Trophoblast cell (in vitro differentiated cells and primary cell): Measurements from ENCODE around the gene EMP2.

ENCODE experiments used
- DNase-seq, 2 donors: peaks; one replicate each; pipeline ENCODE4 v3.0.0-alpha.2; 2016
- H2AFZ ChIP-seq: 2 replicates; pipeline ENCODE4 v1.6.1; 2013; ENCODE audit warnings: low read length, moderate library complexity, mild to moderate bottlenecking; ENCODE audit not compliant: insufficient read depth, poor library complexity
- H2AK5ac ChIP-seq: 2 replicates; pipeline ENCODE4 v1.6.1; 2013; ENCODE audit warnings: mild to moderate bottlenecking, low read length
- H2BK120ac ChIP-seq: 2 replicates; pipeline ENCODE4 v1.6.1; 2013; ENCODE audit warnings: low read length, mild to moderate bottlenecking, moderate library complexity; ENCODE audit not compliant: insufficient read depth, poor library complexity
- H2BK12ac ChIP-seq: 2 replicates; pipeline ENCODE4 v1.6.1; 2013; ENCODE audit warnings: mild to moderate bottlenecking, low read length, moderate library complexity
- H2BK5ac ChIP-seq: 2 replicates; pipeline ENCODE4 v1.6.1; 2013; ENCODE audit warnings: low read length, low read depth, moderate library complexity, mild to moderate bottlenecking; ENCODE audit not compliant: poor library complexity
- H3K14ac ChIP-seq: 2 replicates; pipeline ENCODE4 v1.6.1; 2013; ENCODE audit warnings: mild to moderate bottlenecking, low read length
- H3K18ac ChIP-seq: 2 replicates; pipeline ENCODE4 v1.6.1; 2013; ENCODE audit warnings: mild to moderate bottlenecking, low read length
- H3K23ac ChIP-seq: 2 replicates; pipeline ENCODE4 v1.6.1; 2013; ENCODE audit warnings: low read length
- H3K27ac ChIP-seq: 2 replicates; pipeline ENCODE4 v1.5.1; 2013; ENCODE audit warnings: low read depth, mild to moderate bottlenecking, inconsistent platforms, low read length, moderate library complexity
- H3K27me3 ChIP-seq: 2 replicates; pipeline ENCODE4 v1.6.1; 2013; ENCODE audit warnings: inconsistent platforms, mild to moderate bottlenecking, low read length, moderate library complexity; ENCODE audit not compliant: insufficient read depth
- H3K36me3 ChIP-seq, 2 experiments: 1 replicate in 1 of 2; 2 replicates in 1 of 2; pipeline ENCODE4 v1.6.1; 2013; ENCODE audit warnings: low read length in 2 of 2, mild to moderate bottlenecking in 2 of 2, moderate library complexity in 1 of 2; ENCODE audit not compliant: insufficient read depth in 2 of 2, control insufficient read depth in 1 of 2
- H3K4ac ChIP-seq: 2 replicates; pipeline ENCODE4 v1.6.1; 2013; ENCODE audit warnings: low read depth, mild to moderate bottlenecking, low read length, moderate library complexity
- H3K4me1 ChIP-seq, 2 experiments: 1 replicate in 1 of 2; 2 replicates in 1 of 2; pipeline ENCODE4 v1.6.1; 2013; ENCODE audit warnings: low read length in 2 of 2, mild to moderate bottlenecking in 2 of 2, moderate library complexity in 1 of 2; ENCODE audit not compliant: insufficient read depth in 2 of 2, control insufficient read depth in 1 of 2
- H3K4me2 ChIP-seq: 2 replicates; pipeline ENCODE4 v1.6.1; 2013; ENCODE audit warnings: inconsistent platforms, mild to moderate bottlenecking, low read length, moderate library complexity
- H3K4me3 ChIP-seq: 2 replicates; pipeline ENCODE4 v1.5.1; 2013; ENCODE audit warnings: mild to moderate bottlenecking, low read depth, low read length, inconsistent platforms
- H3K79me1 ChIP-seq: one replicate; pipeline ENCODE4 v1.6.1; 2013; ENCODE audit warnings: low read length
- H3K79me2 ChIP-seq: 2 replicates; pipeline ENCODE4 v1.6.1; 2013; ENCODE audit warnings: low read length, mild to moderate bottlenecking; ENCODE audit not compliant: control insufficient read depth, insufficient read depth, poor library complexity
- H3K9ac ChIP-seq: 2 replicates; pipeline ENCODE4 v1.6.1; 2013; ENCODE audit warnings: mild to moderate bottlenecking, low read length
- H3K9me3 ChIP-seq: 2 replicates; pipeline ENCODE4 v1.6.1; 2013; ENCODE audit warnings: low read depth, mild to moderate bottlenecking, control low read depth, inconsistent platforms, low read length; ENCODE audit not compliant: insufficient read depth
- H4K12ac ChIP-seq: 2 replicates; pipeline ENCODE4 v1.6.1; 2013; ENCODE audit warnings: low read depth, mild to moderate bottlenecking, low read length, moderate library complexity
- H4K8ac ChIP-seq: 2 replicates; pipeline ENCODE4 v1.6.1; 2013; ENCODE audit warnings: low read depth, mild to moderate bottlenecking, low read length, moderate library complexity
- H4K91ac ChIP-seq: one replicate; pipeline ENCODE4 v1.6.1; 2013; ENCODE audit warnings: low read depth, mild to moderate bottlenecking, low read length, moderate library complexity
- WGBS: extraction: QIAGEN DNeasy Blood & Tissue Kit; methylation state at CpG from one replicate; pipeline ENCODE4 v1.1.7; 2013; ENCODE audit warnings: missing lambda C conversion rate; ENCODE audit not compliant: insufficient read length, insufficient coverage; ENCODE audit errors: extremely low coverage; 5-methylcytosine and 5-hydroxymethylcytosine counted together

EMP2 gene

DNA sequence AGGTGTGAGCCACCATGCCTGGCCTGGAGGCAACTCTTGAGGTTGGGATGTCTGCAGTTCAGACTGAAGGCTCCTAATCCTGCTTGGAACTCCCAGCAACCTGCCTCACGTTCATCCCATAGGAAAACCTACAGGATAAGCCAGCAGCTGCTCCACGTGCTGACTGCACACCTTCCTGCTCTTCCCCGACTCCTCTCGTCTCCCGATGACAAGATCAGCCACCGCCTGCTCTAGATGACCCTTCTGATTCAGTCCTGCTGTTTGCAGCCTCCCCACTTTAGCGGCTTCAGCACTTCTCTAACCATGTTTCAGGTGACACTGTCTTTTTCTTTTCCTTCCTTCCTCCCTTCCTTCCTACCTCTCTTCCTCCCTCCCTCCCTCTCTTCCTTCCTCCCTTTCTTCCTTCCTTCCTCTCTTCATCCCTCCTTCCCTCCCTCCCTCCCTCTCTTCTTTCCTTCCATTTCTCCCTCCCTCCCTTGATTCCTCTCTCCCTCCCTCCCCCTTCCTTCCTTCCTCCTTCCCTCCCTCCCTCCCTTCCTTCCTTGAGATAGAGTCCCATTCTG lies 61.8 kb downstream of the EMP2 start:
- no peak overlapping the region for H3K4me3 ChIP-seq
- DNase-seq = no peak
- H3K27me3 ChIP-seq = no peaks in the 10 kb centered on the region
- H2BK12ac ChIP-seq = no peak overlapping the region
- no peaks in the 10 kb centered on the region for H3K79me1 ChIP-seq
- no peak overlapping the region for H3K9ac ChIP-seq
- WGBS = no CpG with 5 or more reads among the region's 7 CpGs
- no peak overlapping the region for H3K4ac ChIP-seq
- H3K4me2 ChIP-seq = no peak overlapping the region
- no peak overlapping the region for H3K23ac ChIP-seq
- H3K27ac ChIP-seq = no peak overlapping the region
- H2BK120ac ChIP-seq = no peak overlapping the region
- H2AFZ ChIP-seq = no peak overlapping the region
- H2AK5ac ChIP-seq = no peak overlapping the region
- no peak overlapping the region for H2BK5ac ChIP-seq
- H3K18ac ChIP-seq = no peak overlapping the region
- H3K79me2 ChIP-seq = no peaks in the 10 kb centered on the region
- no peaks in the 10 kb centered on the region for H3K36me3 ChIP-seq
- H4K91ac ChIP-seq = no peak overlapping the region
- no peak overlapping the region for H3K14ac ChIP-seq
- no peaks in the 10 kb centered on the region for H3K4me1 ChIP-seq
- H4K12ac ChIP-seq = no peak overlapping the region
- no peaks in the 10 kb centered on the region for H3K9me3 ChIP-seq
- no peak overlapping the region for H4K8ac ChIP-seq

DNA sequence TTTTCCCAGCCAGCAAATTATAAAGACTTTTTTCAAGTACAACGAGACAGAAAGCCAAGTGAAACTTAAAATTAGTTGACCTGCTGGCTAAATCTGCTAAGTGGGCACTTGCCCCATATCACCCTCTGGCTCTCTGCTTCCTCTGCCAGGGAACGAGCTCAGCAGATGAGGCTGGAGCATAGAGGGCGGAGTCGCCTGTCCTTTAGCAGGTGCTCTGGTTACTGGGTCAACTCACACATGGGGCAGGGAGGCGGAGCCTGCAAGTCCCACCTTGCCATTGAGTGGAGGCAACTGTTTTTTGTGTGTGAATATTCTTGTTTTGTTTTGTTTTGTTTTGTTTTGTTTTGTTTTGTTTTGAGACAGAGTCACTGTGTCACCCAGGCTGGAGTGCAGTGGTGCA lies 62.5 kb downstream of the EMP2 start:
- Histone ChIP-seq H4K12ac (no peak overlapping the region), H3K79me1 (no peaks in the 10 kb centered on the region), H2AFZ (no peak overlapping the region), H3K4me3 (no peak overlapping the region), H3K23ac (no peak overlapping the region), H3K4me2 (no peak overlapping the region), H3K27ac (no peak overlapping the region), H3K18ac (no peak overlapping the region), H3K27me3 (no peaks in the 10 kb centered on the region), H3K79me2 (no peaks in the 10 kb centered on the region), H4K8ac (no peak overlapping the region), H3K36me3 (no peaks in the 10 kb centered on the region), H3K9ac (peak overlapping the region; percentile 50), H2BK5ac (no peak overlapping the region), H2AK5ac (no peak overlapping the region), H2BK12ac (no peak overlapping the region), H3K4me1 (no peaks in the 10 kb centered on the region), H4K91ac (no peak overlapping the region), H2BK120ac (no peak overlapping the region), H3K14ac (no peak overlapping the region), H3K9me3 (no peaks in the 10 kb centered on the region), H3K4ac (no peak overlapping the region)
- DNase-seq = no peak
- WGBS = no CpG with 5 or more reads among the region's 5 CpGs

DNA sequence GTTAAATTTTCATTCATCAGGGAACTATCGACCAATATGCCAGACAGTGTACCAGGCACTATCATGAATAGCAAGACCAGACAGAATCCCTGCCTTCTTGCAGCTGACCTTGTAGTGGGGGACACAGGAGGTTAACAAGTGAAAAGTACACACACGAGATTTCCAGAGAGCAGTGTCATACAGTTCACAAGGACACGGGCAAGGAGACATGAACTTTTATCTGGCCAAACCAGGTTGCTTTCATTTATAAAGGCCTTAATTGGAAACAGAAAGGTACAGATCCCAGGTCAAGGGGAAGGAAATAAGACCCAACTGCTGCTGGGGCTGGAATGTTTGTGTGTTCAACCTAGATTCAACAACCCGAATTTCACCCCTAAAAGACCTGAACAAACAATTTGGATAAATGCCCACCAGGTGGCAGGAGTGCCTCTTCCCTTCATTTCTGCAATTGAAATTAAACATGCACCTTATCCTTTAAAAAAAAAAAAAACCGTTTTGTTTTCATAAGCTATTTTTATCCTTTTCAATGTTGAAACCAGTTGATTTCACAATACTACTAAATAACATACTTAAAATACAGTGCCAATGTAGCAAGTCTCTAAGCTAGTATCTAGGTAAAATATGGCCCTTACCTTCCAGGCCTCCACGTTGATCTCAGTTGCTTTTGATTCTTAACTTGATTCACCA lies 65.9 kb downstream of the EMP2 start:
- Histone ChIP-seq H3K18ac (no peak overlapping the region), H3K27ac (no peak overlapping the region), H3K4me1 (no peaks in the 10 kb centered on the region), H3K4me2 (no peak overlapping the region), H3K9me3 (no peaks in the 10 kb centered on the region), H2BK12ac (no peak overlapping the region), H2AFZ (no peak overlapping the region), H3K14ac (no peak overlapping the region), H3K23ac (no peak overlapping the region), H4K12ac (no peak overlapping the region), H3K4me3 (no peak overlapping the region), H3K27me3 (no peaks in the 10 kb centered on the region), H4K8ac (no peak overlapping the region), H2AK5ac (no peak overlapping the region), H3K4ac (no peak overlapping the region), H2BK5ac (no peak overlapping the region), H2BK120ac (no peak overlapping the region), H3K79me1 (no peaks in the 10 kb centered on the region), H3K9ac (peak overlapping the region; percentile 9), H4K91ac (no peak overlapping the region), H3K79me2 (no peaks in the 10 kb centered on the region), H3K36me3 (no peaks in the 10 kb centered on the region)
- DNase-seq = peak; percentile 24 to 70
- no CpG with 5 or more reads among the region's 6 CpGs for WGBS

DNA sequence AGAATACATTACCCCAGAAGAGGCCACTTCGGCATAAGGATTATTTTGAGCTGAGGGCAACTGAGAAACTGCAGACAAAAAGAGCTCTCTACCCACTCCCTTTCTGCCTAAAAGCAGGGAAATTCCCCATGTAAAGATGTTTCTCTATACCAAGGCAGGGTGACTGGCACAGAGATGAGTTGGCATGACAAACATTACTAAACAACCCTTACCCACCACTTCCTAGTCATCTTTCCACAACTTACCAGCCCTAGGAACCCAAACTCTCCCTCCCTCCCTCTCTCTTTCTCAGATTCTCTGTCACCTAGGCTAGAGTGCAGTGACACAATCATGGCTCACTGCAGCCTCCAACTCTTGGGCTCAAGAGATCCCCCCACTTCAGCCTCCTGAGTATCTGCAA lies 68.6 kb downstream of the EMP2 start:
- no CpG with 5 or more reads among the region's 1 CpG for WGBS
- Histone ChIP-seq H4K8ac (no peak overlapping the region), H3K4ac (no peak overlapping the region), H3K14ac (no peak overlapping the region), H2BK5ac (no peak overlapping the region), H3K79me2 (no peaks in the 10 kb centered on the region), H2AFZ (no peak overlapping the region), H2BK12ac (no peak overlapping the region), H2BK120ac (no peak overlapping the region), H4K91ac (no peak overlapping the region), H3K9me3 (no peaks in the 10 kb centered on the region), H2AK5ac (no peak overlapping the region), H3K4me2 (no peak overlapping the region), H3K18ac (no peak overlapping the region), H3K79me1 (no peaks in the 10 kb centered on the region), H3K9ac (no peak overlapping the region), H3K36me3 (no peaks in the 10 kb centered on the region), H3K4me1 (no peaks in the 10 kb centered on the region), H3K23ac (no peak overlapping the region), H3K4me3 (no peak overlapping the region), H3K27me3 (no peaks in the 10 kb centered on the region), H3K27ac (no peak overlapping the region), H4K12ac (no peak overlapping the region)
- no peak for DNase-seq
